ENCODE measurements around the gene SCN1B. TPM values are rescaled to one million over a fixed set of nuclear protein-coding genes. Genes with fewer than 3 reads are reported as not detected.

SCN1B gene
- total RNA-seq, 1 donor from 2014 or later: 0.26 TPM

GRCh38 chr19:35086455-35086854, 56.2 kb downstream of the SCN1B start:
- Histone ChIP-seq H3K27me3 (ENCODE audit: control insufficient read depth, insufficient read depth, low read length) (no peaks in the 10 kb centered on the region), H3K4me3 (ENCODE audit: low read depth, low read length) (no peak overlapping the region), H3K36me3 (ENCODE audit: control insufficient read depth, insufficient read depth, low read length) (no peaks in the 10 kb centered on the region)
- no peak for DNase-seq (ENCODE audit: low read depth)
- no peak for FAIRE-seq
- no peak for TF ChIP-seq CTCF (IDR thresholded peaks at IDR 0.05; ENCODE audit: insufficient read depth, low read length, severe bottlenecking)

GRCh38 chr19:35087393-35087792, 57.1 kb downstream of the SCN1B start:
- no peaks in the 10 kb centered on the region for H3K27me3 ChIP-seq (ENCODE audit: control insufficient read depth, insufficient read depth, low read length)
- DNase-seq (ENCODE audit: low read depth) (no peak), FAIRE-seq (no peak)
- no peak overlapping the region for H3K4me3 ChIP-seq (ENCODE audit: low read depth, low read length)
- TF ChIP-seq CTCF (IDR thresholded peaks at IDR 0.05; ENCODE audit: insufficient read depth, low read length, severe bottlenecking): no peak
- H3K36me3 ChIP-seq (ENCODE audit: control insufficient read depth, insufficient read depth, low read length): no peaks in the 10 kb centered on the region

- H3K36me3 ChIP-seq (ENCODE audit: control insufficient read depth, insufficient read depth, low read length): no peaks in the 10 kb centered on the region
- no peak overlapping the region for H3K4me3 ChIP-seq (ENCODE audit: low read depth, low read length)
- FAIRE-seq (no peak), DNase-seq (ENCODE audit: low read depth) (peak; percentile 78)
- TF ChIP-seq CTCF (IDR thresholded peaks at IDR 0.05; ENCODE audit: insufficient read depth, low read length, severe bottlenecking): no peak
- H3K27me3 ChIP-seq (ENCODE audit: control insufficient read depth, insufficient read depth, low read length): no peaks in the 10 kb centered on the region
These were observed 58.1 kb downstream of the SCN1B start for GRCh38 chr19:35088131-35088913.

GRCh38 chr19:35089554-35089953, 59.3 kb downstream of the SCN1B start:
- DNase-seq (ENCODE audit: low read depth) (no peak), FAIRE-seq (no peak)
- no peaks in the 10 kb centered on the region for H3K27me3 ChIP-seq (ENCODE audit: control insufficient read depth, insufficient read depth, low read length)
- no peak for TF ChIP-seq CTCF (IDR thresholded peaks at IDR 0.05; ENCODE audit: insufficient read depth, low read length, severe bottlenecking)
- no peaks in the 10 kb centered on the region for H3K36me3 ChIP-seq (ENCODE audit: control insufficient read depth, insufficient read depth, low read length)
- H3K4me3 ChIP-seq (ENCODE audit: low read depth, low read length): no peak overlapping the region

Other genes with a start within 250 kb of the SCN1B start
- gene ZNF30, start 103.6 kb upstream of the SCN1B start, total RNA-seq: 1.5 and 3.7 TPM in 2 replicates
- 1.2 and 1.8 TPM in 2 replicates for gene ZNF792, start 66.2 kb upstream of the SCN1B start, total RNA-seq
- gene GRAMD1A, start 30.1 kb upstream of the SCN1B start, total RNA-seq: 6.3 and 7.9 TPM in 2 replicates
- not detected in 2 replicates for gene HPN, start 11.3 kb downstream of the SCN1B start, total RNA-seq
- gene FXYD3, start 85.4 kb downstream of the SCN1B start, total RNA-seq: 309 and 548 TPM in 2 replicates
- not detected in 2 replicates for gene LGI4, start 104.6 kb downstream of the SCN1B start, total RNA-seq
- gene FXYD1, start 108.4 kb downstream of the SCN1B start, total RNA-seq: not detected in 2 replicates
- not detected in 2 replicates for gene FXYD7, start 112.8 kb downstream of the SCN1B start, total RNA-seq
- 11.3 and 12.4 TPM in 2 replicates for gene FXYD5, start 124.3 kb downstream of the SCN1B start, total RNA-seq
- gene FAM187B, start 198.3 kb downstream of the SCN1B start, total RNA-seq: not detected in 2 replicates
- gene LSR, start 218.5 kb downstream of the SCN1B start, total RNA-seq: 11.3 and 27.0 TPM in 2 replicates
- gene USF2, start 238.5 kb downstream of the SCN1B start, total RNA-seq: 60.8 and 67.3 TPM in 2 replicates

Data from bronchial epithelial cell (primary cell).